Activated CD8-positive, alpha-beta memory T cell treated with anti-CD3 and anti-CD28 coated beads, Interleukin-2, amount 10 ng/mL, durations not matched to agents 7 days and 5 days (primary cell): ENCODE measurements around the gene DUSP1. TPM values are rescaled to one million over a fixed set of nuclear protein-coding genes. Genes with fewer than 3 reads are reported as not detected.
"Not testable (repeated sequence)": the region's sequence is repeated elsewhere in the genome, so short reads cannot be mapped to it uniquely, and the experiment has no call there.

Experiments used
- ATAC-seq: fragments of 150-1000 bp; cut with Tn5 transposase; one replicate; pipeline ENCODE4 v1.10.0; 2021; ENCODE audit warnings: moderate library complexity
- CTCF ChIA-PET: fragments of 350-600 bp; sonication (Branson Sonifier 250); formaldehyde crosslinking; loops from one replicate; lab custom pipeline; 2021; ENCODE audit warnings: antibody characterized with exemption; lab: Charles Lee
- DNase-seq: peaks from one replicate; pipeline ENCODE4 v3.0.0-alpha.2; 2020
- H3K27ac Mint-ChIP-seq: one replicate; pipeline ENCODE4 v1.8.0; 2021; ENCODE audit warnings: mild to moderate bottlenecking, mixed read lengths
- H3K27me3 Mint-ChIP-seq: one replicate; pipeline ENCODE4 v1.8.0; 2021; ENCODE audit warnings: mixed read lengths
- H3K36me3 Mint-ChIP-seq: one replicate; pipeline ENCODE4 v1.8.0; 2021; ENCODE audit warnings: mild to moderate bottlenecking, mixed read lengths
- H3K4me1 Mint-ChIP-seq: one replicate; pipeline ENCODE4 v1.8.0; 2021; ENCODE audit warnings: mixed read lengths
- H3K4me3 Mint-ChIP-seq: one replicate; pipeline ENCODE4 v1.8.0; 2021; ENCODE audit warnings: mild to moderate bottlenecking, moderate library complexity, mixed read lengths
- H3K9me3 Mint-ChIP-seq: one replicate; pipeline ENCODE4 v1.8.0; 2022; ENCODE audit warnings: low read depth, mixed read lengths
- total RNA-seq, 2 experiments: library from RNA; stranded (reverse); gene quantifications; one replicate each; pipeline ENCODE4 v1.2.3, GENCODE V29; 2021

DUSP1 gene
- total RNA-seq, 2 experiments from 2014 or later = 6.5 to 32.5 TPM

GRCh38 chr5:172792701-172793570, 21.9 kb upstream of the DUSP1 start:
- no peaks in the 10 kb centered on the region for H3K36me3 Mint-ChIP-seq

DNA sequence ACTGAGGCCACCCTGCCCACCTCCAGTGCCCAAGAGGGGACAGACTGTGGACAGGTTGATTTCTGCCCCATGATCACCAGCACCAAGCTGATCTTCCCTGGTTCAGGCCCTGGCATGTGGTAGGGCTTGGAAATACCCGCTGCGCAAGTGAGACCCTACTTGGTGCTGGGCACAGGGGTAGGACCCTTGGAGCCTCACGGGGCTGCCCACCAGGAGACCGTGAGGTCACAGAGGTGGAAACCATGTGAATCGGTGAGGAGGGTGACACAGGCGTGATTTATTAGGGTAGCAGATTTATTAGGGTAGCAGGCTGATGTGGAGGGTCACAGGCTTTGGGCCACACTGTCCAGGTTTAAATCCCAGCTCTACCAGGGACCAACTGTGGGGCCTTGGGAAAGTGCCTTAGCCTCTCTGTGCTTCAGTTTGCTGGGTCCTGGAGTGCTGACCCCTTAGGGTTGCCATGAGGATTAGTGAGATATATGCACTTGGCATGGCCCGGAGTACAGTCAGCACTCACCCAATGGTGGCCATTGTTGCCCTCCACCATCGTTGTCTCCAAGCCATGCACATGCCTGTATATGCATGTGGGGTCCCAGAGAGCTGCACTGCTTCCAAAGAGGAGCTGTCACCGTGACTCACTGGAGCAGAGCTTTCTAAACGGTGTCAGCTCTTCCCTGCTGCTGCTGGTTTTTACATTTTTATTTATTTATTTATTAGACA, 20.9 kb upstream of the DUSP1 start:
- Mint-ChIP-seq H3K36me3 (no peaks in the 10 kb centered on the region), H3K4me3 (no peak overlapping the region), H3K27me3 (no peaks in the 10 kb centered on the region), H3K4me1 (peaks cover 5% of the 10 kb centered on the region), H3K9me3 (no peaks in the 10 kb centered on the region), H3K27ac (no peak overlapping the region)
- CTCF ChIA-PET = interaction anchor here (1.5 to 1.7 kb wide), 2 partner anchors 20 to 77 kb away, joined by 3 to 4 read pairs; no protein-coding TSS in a partner anchor
- DNase-seq = no peak
- ATAC-seq = no peak

More at GRCh38 chr5:172792701-172793570, 21.9 kb upstream of the DUSP1 start:
- CTCF ChIA-PET = interaction anchor here (1.7 kb wide), 1 partner anchor 9 kb away, joined by 5 read pairs; no protein-coding TSS in a partner anchor
- H3K4me1 Mint-ChIP-seq = peaks cover 8% of the 10 kb centered on the region
- H3K4me3 Mint-ChIP-seq = no peak overlapping the region
- no peaks in the 10 kb centered on the region for H3K9me3 Mint-ChIP-seq
- ATAC-seq (no peak), DNase-seq (no peak)
- H3K27me3 Mint-ChIP-seq = no peaks in the 10 kb centered on the region
- no peak overlapping the region for H3K27ac Mint-ChIP-seq

DNA sequence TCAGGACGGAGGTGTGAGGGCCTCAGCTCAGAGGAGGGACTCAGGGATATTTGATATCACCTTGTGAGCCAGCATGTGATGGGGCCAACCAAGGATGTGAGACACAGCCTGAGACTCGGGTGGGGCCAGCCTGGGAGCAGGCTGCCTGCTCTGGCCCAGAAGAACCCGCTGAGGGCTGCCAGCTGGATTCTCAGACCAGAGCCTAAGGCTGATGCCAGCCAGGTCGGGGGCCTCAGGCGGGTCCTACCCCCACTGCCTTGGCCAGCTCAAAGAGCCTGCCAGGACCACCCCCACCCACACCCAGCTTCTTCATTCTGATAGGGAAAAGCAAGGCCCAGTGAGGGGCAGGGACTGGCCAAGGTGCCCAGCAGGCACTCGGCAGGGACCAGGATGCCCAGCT, 20.3 kb upstream of the DUSP1 start:
- no peak for DNase-seq

GRCh38 chr5:172790496-172790889, 19.5 kb upstream of the DUSP1 start:
- no peaks in the 10 kb centered on the region for H3K9me3 Mint-ChIP-seq
- no peak for DNase-seq
- H3K4me1 Mint-ChIP-seq = peaks cover 5% of the 10 kb centered on the region
- H3K27ac Mint-ChIP-seq = no peak overlapping the region
- CTCF ChIA-PET = interaction anchor here (0.8 to 1.7 kb wide), 5 partner anchors 9 to 76 kb away, joined by 3 to 7 read pairs (median 3); no protein-coding TSS in a partner anchor
- no peaks in the 10 kb centered on the region for H3K36me3 Mint-ChIP-seq
- no peak for ATAC-seq
- H3K4me3 Mint-ChIP-seq = no peak overlapping the region
- H3K27me3 Mint-ChIP-seq = no peaks in the 10 kb centered on the region

More for the DNA sequence above, 20.3 kb upstream of the DUSP1 start:
- Mint-ChIP-seq H3K27ac (no peak overlapping the region), H3K27me3 (no peaks in the 10 kb centered on the region), H3K36me3 (no peaks in the 10 kb centered on the region), H3K4me1 (peaks cover 5% of the 10 kb centered on the region), H3K4me3 (no peak overlapping the region), H3K9me3 (no peaks in the 10 kb centered on the region)
- ATAC-seq = no peak
- CTCF ChIA-PET = interaction anchor here (0.8 to 1.7 kb wide), 4 partner anchors 8 to 77 kb away, joined by 3 to 4 read pairs (median 3); no protein-coding TSS in a partner anchor

- CTCF ChIA-PET = interaction anchor here (1.7 kb wide), 2 partner anchors 17 to 75 kb away, joined by 3 to 7 read pairs; no protein-coding TSS in a partner anchor
- no peak for DNase-seq
- no peaks in the 10 kb centered on the region for H3K27me3 Mint-ChIP-seq
Observed at GRCh38 chr5:172789687-172790495, 18.9 kb upstream of the DUSP1 start.

DNA sequence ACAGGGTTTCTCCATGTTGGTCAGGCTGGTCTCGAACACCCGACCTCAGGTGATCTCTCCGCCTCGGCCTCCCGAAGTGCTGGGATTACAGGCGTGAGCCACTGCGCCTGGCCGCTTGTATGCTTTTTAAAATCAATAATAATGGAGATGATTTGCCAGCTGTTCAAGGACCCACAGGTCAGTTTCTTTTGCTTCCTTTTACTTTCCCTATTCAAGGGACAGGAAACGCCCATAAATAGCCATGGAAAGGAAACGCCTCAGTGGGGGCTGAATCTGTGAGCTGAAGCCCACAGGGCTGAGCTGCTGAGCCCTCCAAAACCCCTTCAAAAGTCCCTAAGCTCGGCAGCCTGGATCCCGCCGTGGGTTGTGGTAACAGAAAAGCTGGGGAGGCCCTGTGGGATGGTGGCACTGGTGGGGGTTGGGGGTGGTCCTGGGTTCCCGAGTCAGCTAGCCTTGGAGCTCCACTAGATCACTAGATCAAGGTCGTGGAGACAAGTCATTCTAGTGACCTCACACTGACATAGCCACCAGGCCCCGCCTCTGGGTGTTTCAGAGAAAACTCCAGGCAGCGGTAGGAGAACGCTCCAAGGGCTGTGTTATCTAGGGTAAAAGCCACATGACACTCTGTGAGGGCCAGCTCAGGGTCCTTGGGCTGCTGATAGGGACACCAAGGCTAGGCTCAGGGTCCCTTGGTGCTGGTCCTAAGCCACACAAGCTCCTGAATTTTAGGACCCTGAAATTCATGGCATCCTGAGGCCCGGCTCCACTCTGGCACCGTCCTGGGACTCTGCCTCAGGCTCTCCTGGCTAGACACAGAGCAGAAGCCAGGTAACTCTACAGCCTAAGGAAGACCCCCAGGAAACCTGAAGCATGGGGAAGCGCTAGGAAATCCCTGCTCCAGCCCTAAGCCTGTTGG, 18.0 kb upstream of the DUSP1 start:
- no peaks in the 10 kb centered on the region for H3K4me1 Mint-ChIP-seq

More at GRCh38 chr5:172789687-172790495, 18.9 kb upstream of the DUSP1 start:
- no peak for ATAC-seq
- Mint-ChIP-seq H3K9me3 (no peaks in the 10 kb centered on the region), H3K36me3 (no peaks in the 10 kb centered on the region), H3K4me3 (no peak overlapping the region), H3K4me1 (peaks cover 5% of the 10 kb centered on the region), H3K27ac (no peak overlapping the region)

DNA sequence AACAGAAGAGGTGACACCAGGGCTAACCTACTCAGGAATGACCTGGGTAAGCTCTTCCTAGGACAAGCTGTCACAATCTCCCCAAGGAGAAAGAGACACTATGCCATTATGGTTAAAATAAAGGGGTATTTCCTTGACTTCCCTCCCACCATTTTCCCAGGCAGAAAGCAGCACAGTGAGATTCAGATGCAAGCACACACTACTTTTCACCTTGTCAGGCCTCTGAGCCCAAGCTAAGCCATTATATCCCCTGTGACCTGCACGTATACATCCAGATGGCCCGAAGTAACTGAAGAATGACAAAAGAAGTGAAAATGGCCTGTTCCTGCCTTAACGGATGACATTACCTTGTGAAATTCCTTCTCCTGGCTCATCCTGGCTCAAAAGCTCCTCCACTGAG, 16.5 kb upstream of the DUSP1 start:
- CTCF ChIA-PET = interaction anchor here (1.0 kb wide), 1 partner anchor 15 kb away, joined by 3 read pairs; no protein-coding TSS in a partner anchor
- H3K4me3 Mint-ChIP-seq, ATAC-seq, H3K27ac Mint-ChIP-seq, H3K36me3 Mint-ChIP-seq, H3K27me3 Mint-ChIP-seq, DNase-seq, H3K9me3 Mint-ChIP-seq, H3K4me1 Mint-ChIP-seq: not testable (repeated sequence)

More for the DNA sequence above, 18.0 kb upstream of the DUSP1 start:
- CTCF ChIA-PET = interaction anchor here (0.9 to 1.7 kb wide), 3 partner anchors 9 to 74 kb away, joined by 3 to 7 read pairs (median 3); no protein-coding TSS in a partner anchor
- Mint-ChIP-seq H3K27ac (no peak overlapping the region), H3K27me3 (no peaks in the 10 kb centered on the region), H3K36me3 (no peaks in the 10 kb centered on the region), H3K9me3 (no peaks in the 10 kb centered on the region), H3K4me3 (no peak overlapping the region)
- DNase-seq (no peak), ATAC-seq (peak; percentile 52)

DNA sequence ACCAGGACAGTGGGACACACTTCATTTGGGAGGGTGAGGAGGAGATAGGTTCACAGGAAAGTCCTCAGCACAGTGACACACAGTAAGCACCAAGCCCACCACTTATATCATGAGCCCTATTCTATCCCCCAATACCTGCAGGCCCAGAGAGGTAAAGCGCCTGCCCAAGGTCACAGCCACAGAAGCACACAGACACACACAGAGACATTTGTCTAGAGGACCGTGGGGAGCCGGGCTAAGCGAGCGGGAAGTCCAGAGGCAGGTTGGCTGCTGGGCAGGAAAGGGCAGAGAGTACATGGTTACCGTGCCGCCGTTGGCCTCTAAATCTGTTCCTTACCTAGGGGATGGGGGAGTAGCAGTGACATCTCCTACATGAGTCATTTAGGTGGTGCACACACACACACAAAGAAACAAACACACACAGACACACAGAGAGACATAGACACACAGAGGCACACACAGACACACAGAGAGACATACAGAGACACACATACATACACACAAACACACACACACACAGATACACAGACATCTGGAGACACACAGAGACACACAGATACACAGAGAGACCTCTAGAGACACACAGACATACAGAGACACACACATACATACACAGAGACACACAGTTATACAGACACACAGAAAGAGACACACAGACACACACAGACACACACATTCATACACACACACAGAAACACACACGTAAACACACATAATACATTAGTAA, 15.9 kb upstream of the DUSP1 start:
- no peaks in the 10 kb centered on the region for H3K4me1 Mint-ChIP-seq
- ATAC-seq (no peak), DNase-seq (no peak)
- no peaks in the 10 kb centered on the region for H3K36me3 Mint-ChIP-seq
- H3K9me3 Mint-ChIP-seq = no peaks in the 10 kb centered on the region
- CTCF ChIA-PET = interaction anchor here (1.0 to 1.6 kb wide), 2 partner anchors 14 to 15 kb away, joined by 3 read pairs; no protein-coding TSS in a partner anchor
- H3K4me3 Mint-ChIP-seq = no peak overlapping the region
- no peaks in the 10 kb centered on the region for H3K27me3 Mint-ChIP-seq
- no peak overlapping the region for H3K27ac Mint-ChIP-seq

DNA sequence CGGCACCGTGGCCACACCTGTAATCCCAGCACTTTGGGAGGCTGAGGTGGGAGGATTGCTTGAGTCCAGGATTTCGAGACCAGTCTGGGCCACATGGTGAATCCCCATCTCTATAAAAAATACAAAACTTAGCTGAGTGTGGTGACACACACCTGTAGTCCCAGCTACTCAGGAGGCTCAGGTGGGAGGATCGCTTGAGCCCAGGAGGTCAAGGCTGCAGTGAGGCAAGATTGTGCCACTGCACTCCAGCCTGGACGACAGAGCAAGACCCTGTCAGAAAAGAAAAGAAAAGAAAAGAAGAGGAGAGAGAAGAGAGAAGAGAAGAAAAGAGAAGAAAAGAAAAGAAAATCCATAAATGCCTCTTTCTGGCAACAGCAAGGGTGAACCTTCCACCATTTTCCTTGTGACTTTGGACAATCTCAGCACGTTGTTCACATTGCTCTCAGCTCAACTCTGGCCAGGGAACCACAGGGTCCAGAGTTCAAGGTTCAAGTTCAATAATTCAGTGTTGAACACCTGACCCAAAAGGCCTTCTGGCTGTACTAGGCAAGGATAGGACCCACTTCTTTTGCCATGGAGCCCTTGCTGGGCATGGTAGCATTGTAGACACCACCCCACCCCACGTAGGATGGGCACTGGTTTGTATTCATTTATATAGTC, 14.6 kb upstream of the DUSP1 start:
- H3K36me3 Mint-ChIP-seq = no peaks in the 10 kb centered on the region
- no peak for ATAC-seq
- H3K27me3 Mint-ChIP-seq = no peaks in the 10 kb centered on the region
- CTCF ChIA-PET = interaction anchor here (1.6 kb wide), 1 partner anchor 14 kb away, joined by 3 read pairs; no protein-coding TSS in a partner anchor
- no peak for DNase-seq
- no peak overlapping the region for H3K4me3 Mint-ChIP-seq
- no peaks in the 10 kb centered on the region for H3K9me3 Mint-ChIP-seq
- H3K27ac Mint-ChIP-seq = no peak overlapping the region
- peaks cover 3% of the 10 kb centered on the region for H3K4me1 Mint-ChIP-seq

GRCh38 chr5:172784162-172784561, 13.2 kb upstream of the DUSP1 start:
- CTCF ChIA-PET = interaction anchor here (1.3 to 1.6 kb wide), 2 partner anchors 10 to 12 kb away, joined by 5 read pairs; no protein-coding TSS in a partner anchor
- not testable (repeated sequence) for H3K27me3 Mint-ChIP-seq, H3K4me1 Mint-ChIP-seq, H3K9me3 Mint-ChIP-seq, H3K27ac Mint-ChIP-seq, H3K4me3 Mint-ChIP-seq, ATAC-seq, DNase-seq, H3K36me3 Mint-ChIP-seq

DNA sequence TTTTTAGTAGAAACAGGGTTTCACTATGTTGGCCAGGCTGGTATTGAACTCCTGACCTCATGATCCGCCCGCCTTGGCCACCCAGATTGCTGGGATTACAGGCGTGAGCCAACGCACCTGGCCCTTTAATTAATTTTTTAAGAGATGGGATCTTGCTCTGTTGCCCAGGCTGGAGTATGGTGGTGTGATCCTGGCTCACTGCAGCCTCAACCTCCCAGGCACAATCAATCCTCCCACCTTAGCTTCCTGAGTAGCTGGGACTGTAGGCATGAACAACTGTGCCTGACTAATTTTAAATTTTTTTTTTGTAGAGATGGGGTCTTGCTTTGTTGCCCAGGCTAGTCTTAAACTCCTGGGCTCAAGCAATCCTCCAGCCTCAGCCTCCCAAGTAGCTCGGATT, 12.3 kb upstream of the DUSP1 start:
- H3K27me3 Mint-ChIP-seq, DNase-seq, H3K27ac Mint-ChIP-seq, H3K36me3 Mint-ChIP-seq, H3K4me1 Mint-ChIP-seq, H3K9me3 Mint-ChIP-seq, H3K4me3 Mint-ChIP-seq, ATAC-seq: not testable (repeated sequence)
- CTCF ChIA-PET = interaction anchor here (1.3 kb wide), 1 partner anchor 11 kb away, joined by 5 read pairs; no protein-coding TSS in a partner anchor
